ENCODE results near the gene KCNN3.

Gene KCNN3

GRCh38 chr1:154857022-154857421 is 13.1 kb downstream of the KCNN3 start:
- TF ChIP-seq CTCF (IDR thresholded peaks at IDR 0.05; ENCODE audit: borderline replicate concordance, control extremely low read depth, extremely low read depth, insufficient read depth, missing control alignments): no peak
- DNase-seq (ENCODE audit: low spot score): no peak
- in situ Hi-C loops (cut with MboI; ENCODE audit: low sequenced_read_pairs, unreplicated experiment): no loop called here

- in situ Hi-C loops (cut with MboI; ENCODE audit: low sequenced_read_pairs, unreplicated experiment): no loop called here
Measured at GRCh38 chr1:154856544-154856943, 13.5 kb downstream of the KCNN3 start.

GRCh38 chr1:154856049-154856448 is 14.0 kb downstream of the KCNN3 start:
- in situ Hi-C loops (cut with MboI; ENCODE audit: low sequenced_read_pairs, unreplicated experiment): no loop called here
- no peak for DNase-seq (ENCODE audit: low spot score)
- no peak for TF ChIP-seq CTCF (IDR thresholded peaks at IDR 0.05; ENCODE audit: borderline replicate concordance, control extremely low read depth, extremely low read depth, insufficient read depth, missing control alignments)

More at GRCh38 chr1:154856544-154856943, 13.5 kb downstream of the KCNN3 start:
- no peak for TF ChIP-seq CTCF (IDR thresholded peaks at IDR 0.05; ENCODE audit: borderline replicate concordance, control extremely low read depth, extremely low read depth, insufficient read depth, missing control alignments)
- no peak for DNase-seq (ENCODE audit: low spot score)

DNA sequence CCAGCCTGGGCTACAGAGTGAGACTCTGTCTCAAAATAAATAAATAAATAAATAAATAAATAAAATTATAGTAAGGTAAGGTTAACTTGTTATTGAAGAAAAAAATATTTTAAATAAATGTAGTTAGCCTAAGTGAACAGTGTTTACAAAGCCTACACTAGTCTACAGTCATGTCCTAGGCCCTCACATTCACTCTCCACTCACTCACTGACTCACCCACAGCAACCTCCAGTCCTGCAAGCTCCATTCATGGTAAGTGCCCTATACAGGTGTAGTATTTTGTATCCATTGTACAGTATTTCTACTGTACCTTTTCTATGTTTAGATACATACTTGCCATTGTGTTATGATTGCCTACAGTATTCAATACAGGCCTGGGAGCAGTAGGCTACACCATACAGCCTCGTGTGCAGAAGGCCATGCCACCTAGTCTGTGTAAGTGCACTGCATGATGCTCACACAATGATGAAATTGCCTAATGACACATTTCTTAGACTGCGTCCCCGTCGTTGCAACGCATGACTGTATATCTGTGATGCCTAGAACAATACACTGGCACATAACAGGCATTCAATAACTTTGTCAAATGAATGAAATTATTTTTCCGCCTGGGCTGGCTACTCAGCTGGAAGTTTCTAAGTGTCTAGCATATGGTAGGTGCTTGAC is 14.8 kb downstream of the KCNN3 start:
- in situ Hi-C loops (cut with MboI; ENCODE audit: low sequenced_read_pairs, unreplicated experiment): no loop called here
- DNase-seq (ENCODE audit: low spot score): no peak
- no peak for TF ChIP-seq CTCF (IDR thresholded peaks at IDR 0.05; ENCODE audit: borderline replicate concordance, control extremely low read depth, extremely low read depth, insufficient read depth, missing control alignments)

- in situ Hi-C loops (cut with MboI; ENCODE audit: low sequenced_read_pairs, unreplicated experiment): no loop called here
- no peak for TF ChIP-seq CTCF (IDR thresholded peaks at IDR 0.05; ENCODE audit: borderline replicate concordance, control extremely low read depth, extremely low read depth, insufficient read depth, missing control alignments)
- no peak for DNase-seq (ENCODE audit: low spot score)
Measured at GRCh38 chr1:154852845-154853244, 17.2 kb downstream of the KCNN3 start.

GRCh38 chr1:154851392-154852177 is 18.5 kb downstream of the KCNN3 start:
- TF ChIP-seq CTCF (IDR thresholded peaks at IDR 0.05; ENCODE audit: borderline replicate concordance, control extremely low read depth, extremely low read depth, insufficient read depth, missing control alignments): no peak
- in situ Hi-C loops (cut with MboI; ENCODE audit: low sequenced_read_pairs, unreplicated experiment): no loop called here
- no peak for DNase-seq (ENCODE audit: low spot score)

All from GM13976 (cell line).